Neural progenitor cell (in vitro differentiated cells): Measurements from ENCODE around the gene TRIM7. TPM values are rescaled to one million over a fixed set of nuclear protein-coding genes. Genes with fewer than 3 reads are reported as not detected.

ENCODE experiments used
- DNase-seq: peaks from one replicate; pipeline ENCODE4 v3.0.0-alpha.2; 2016; ENCODE audit warnings: low spot score
- H2AFZ ChIP-seq: fragments of 200-600 bp; sonication (generic); replicated peaks from 2 replicates; pipeline ENCODE4 v1.6.1; 2016; ENCODE audit warnings: antibody characterized with exemption
- H3F3A ChIP-seq: fragments of 200-600 bp; sonication (generic); 2 replicates; pipeline ENCODE4 v1.6.1; 2016; ENCODE audit warnings: antibody characterized with exemption, low read depth
- H3K27ac ChIP-seq: fragments of 200-600 bp; sonication (generic); 2 replicates; pipeline ENCODE4 v1.5.1; 2016; ENCODE audit warnings: mild to moderate bottlenecking
- H3K27me3 ChIP-seq: fragments of 200-600 bp; sonication (generic); 2 replicates; pipeline ENCODE4 v1.6.1; 2016; ENCODE audit warnings: mild to moderate bottlenecking, moderate library complexity
- H3K36me3 ChIP-seq: fragments of 200-600 bp; sonication (generic); 2 replicates; pipeline ENCODE4 v1.5.1; 2016
- H3K4me1 ChIP-seq: fragments of 200-600 bp; sonication (generic); 2 replicates; pipeline ENCODE4 v1.6.1; 2016; ENCODE audit warnings: mixed run types
- H3K4me2 ChIP-seq: fragments of 200-600 bp; sonication (generic); 2 replicates; pipeline ENCODE4 v1.6.1; 2016
- H3K4me3 ChIP-seq: fragments of 200-600 bp; sonication (generic); 2 replicates; pipeline ENCODE4 v1.5.1; 2016
- H3K79me2 ChIP-seq: fragments of 200-600 bp; sonication (generic); 2 replicates; pipeline ENCODE4 v1.6.1; 2016; ENCODE audit warnings: low read depth
- H3K9ac ChIP-seq: fragments of 200-600 bp; sonication (generic); 2 replicates; pipeline ENCODE4 v1.6.1; 2016
- H3K9me3 ChIP-seq: fragments of 200-600 bp; sonication (generic); 2 replicates; pipeline ENCODE4 v1.5.1; 2016; ENCODE audit warnings: low read depth
- H4K20me1 ChIP-seq: fragments of 200-600 bp; sonication (generic); 2 replicates; pipeline ENCODE4 v1.6.1; 2016; ENCODE audit warnings: low read depth
- H3K27ac Mint-ChIP-seq: 3 replicates; pipeline ENCODE4 v1.8.0; 2021; ENCODE audit warnings: mixed read lengths
- H3K27me3 Mint-ChIP-seq: 2 replicates; pipeline ENCODE4 v1.8.0; 2022; ENCODE audit warnings: low read depth, mild to moderate bottlenecking, inconsistent platforms, moderate library complexity, mixed read lengths; ENCODE audit not compliant: insufficient read depth
- H3K36me3 Mint-ChIP-seq: 3 replicates; pipeline ENCODE4 v1.8.0; 2021; ENCODE audit warnings: mixed read lengths
- H3K4me1 Mint-ChIP-seq: 3 replicates; pipeline ENCODE4 v1.8.0; 2021; ENCODE audit warnings: mixed read lengths
- H3K4me3 Mint-ChIP-seq: 3 replicates; pipeline ENCODE4 v1.8.0; 2021; ENCODE audit warnings: mild to moderate bottlenecking, moderate library complexity, mixed read lengths
- H3K9me3 Mint-ChIP-seq: 3 replicates; pipeline ENCODE4 v1.8.0; 2020; ENCODE audit warnings: mixed read lengths
- EZH2 ChIP-seq: fragments of 200-600 bp; sonication (generic); IDR thresholded peaks from 2 replicates; pipeline ENCODE4 v1.6.1; 2017; ENCODE audit warnings: antibody characterized with exemption, mild to moderate bottlenecking, moderate library complexity
- EZH2phosphoT487 ChIP-seq: fragments of 200-600 bp; sonication (generic); IDR thresholded peaks from 2 replicates; pipeline ENCODE4 v1.6.1; 2017; ENCODE audit warnings: antibody characterized with exemption
- total RNA-seq: library from RNA; depleted of rRNA; stranded (reverse); fragments of >200 nt; gene quantifications from 2 replicates; pipeline ENCODE4 v1.2.3, GENCODE V29; 2015; ENCODE audit warnings: low replicate concordance
- TF ChIP-seq, protein P1 (sequence below): fragments of 200-600 bp; sonication (generic); IDR thresholded peaks from 2 replicates; pipeline ENCODE4 v1.5.1; 2017; ENCODE audit warnings: antibody characterized with exemption, mild to moderate bottlenecking

Gene TRIM7
- total RNA-seq, 1 donor from 2014 or later = not detected

DNA sequence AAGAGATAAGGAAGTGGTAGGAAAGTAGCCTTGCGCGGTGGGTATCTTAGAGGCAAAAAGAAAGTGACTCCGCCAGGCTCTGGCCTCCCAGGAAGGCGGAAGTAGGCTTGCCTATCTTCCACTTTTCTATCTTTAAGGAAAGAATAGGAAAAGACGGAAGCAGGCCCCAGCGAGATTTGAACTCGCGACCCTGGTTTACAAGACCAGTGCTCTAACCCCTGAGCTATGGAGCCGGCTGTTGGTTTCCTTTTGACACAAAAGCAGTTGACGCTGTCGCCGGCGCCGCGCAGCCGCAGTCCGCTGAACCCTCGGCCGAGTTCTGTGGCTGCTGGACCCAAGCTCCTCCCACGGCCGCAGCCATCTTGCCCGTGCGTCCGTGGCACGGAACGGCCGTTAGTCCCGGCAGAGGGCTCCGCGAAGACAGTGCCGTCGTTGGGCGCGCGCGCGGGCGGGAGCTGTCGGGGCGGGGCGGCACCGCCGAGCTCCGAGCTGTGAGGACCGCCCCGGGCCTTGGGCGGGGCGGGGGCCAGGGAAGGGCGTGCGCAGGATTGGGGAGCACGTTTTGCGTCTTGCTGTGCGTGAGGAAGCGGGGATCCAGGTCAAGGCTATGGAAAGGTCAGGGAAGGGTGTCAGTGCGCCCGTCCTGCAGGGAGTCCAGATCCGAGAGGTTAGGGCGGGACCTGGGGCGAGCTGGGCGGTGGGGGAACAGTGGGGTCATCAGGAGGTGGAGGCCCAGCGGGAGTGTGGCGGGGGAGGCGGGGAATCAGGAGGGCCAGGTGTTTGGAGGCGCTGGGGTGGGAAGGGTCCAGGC is 13.3 kb downstream of the TRIM7 start:
- H3K27me3 Mint-ChIP-seq = peaks cover 51% of the 10 kb centered on the region
- Histone ChIP-seq H2AFZ (peak overlapping the region; percentile 78), H4K20me1 (peaks cover 25% of the 10 kb centered on the region), H3K27ac (no peak overlapping the region), H3F3A (peaks cover 16% of the 10 kb centered on the region), H3K27me3 (peaks cover 45% of the 10 kb centered on the region), H3K4me2 (peak overlapping the region; percentile 97), H3K4me3 (peak overlapping the region; percentile 88), H3K9ac (no peak overlapping the region), H3K79me2 (no peaks in the 10 kb centered on the region), H3K36me3 (no peaks in the 10 kb centered on the region), H3K9me3 (no peaks in the 10 kb centered on the region), H3K4me1 (peaks cover 2% of the 10 kb centered on the region)
- H3K9me3 Mint-ChIP-seq = peaks cover 22% of the 10 kb centered on the region
- no peak for TF ChIP-seq EZH2phosphoT487
- TF ChIP-seq, protein P1, sequence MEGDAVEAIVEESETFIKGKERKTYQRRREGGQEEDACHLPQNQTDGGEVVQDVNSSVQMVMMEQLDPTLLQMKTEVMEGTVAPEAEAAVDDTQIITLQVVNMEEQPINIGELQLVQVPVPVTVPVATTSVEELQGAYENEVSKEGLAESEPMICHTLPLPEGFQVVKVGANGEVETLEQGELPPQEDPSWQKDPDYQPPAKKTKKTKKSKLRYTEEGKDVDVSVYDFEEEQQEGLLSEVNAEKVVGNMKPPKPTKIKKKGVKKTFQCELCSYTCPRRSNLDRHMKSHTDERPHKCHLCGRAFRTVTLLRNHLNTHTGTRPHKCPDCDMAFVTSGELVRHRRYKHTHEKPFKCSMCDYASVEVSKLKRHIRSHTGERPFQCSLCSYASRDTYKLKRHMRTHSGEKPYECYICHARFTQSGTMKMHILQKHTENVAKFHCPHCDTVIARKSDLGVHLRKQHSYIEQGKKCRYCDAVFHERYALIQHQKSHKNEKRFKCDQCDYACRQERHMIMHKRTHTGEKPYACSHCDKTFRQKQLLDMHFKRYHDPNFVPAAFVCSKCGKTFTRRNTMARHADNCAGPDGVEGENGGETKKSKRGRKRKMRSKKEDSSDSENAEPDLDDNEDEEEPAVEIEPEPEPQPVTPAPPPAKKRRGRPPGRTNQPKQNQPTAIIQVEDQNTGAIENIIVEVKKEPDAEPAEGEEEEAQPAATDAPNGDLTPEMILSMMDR = no peak
- TF ChIP-seq EZH2 = no peak
- peak overlapping the region; percentile 97 for H3K27ac Mint-ChIP-seq
- peaks cover 8% of the 10 kb centered on the region for H3K36me3 Mint-ChIP-seq
- peaks cover 31% of the 10 kb centered on the region for H3K4me1 Mint-ChIP-seq
- H3K4me3 Mint-ChIP-seq = peak overlapping the region; percentile 99
- DNase-seq = peak; percentile 97

DNA sequence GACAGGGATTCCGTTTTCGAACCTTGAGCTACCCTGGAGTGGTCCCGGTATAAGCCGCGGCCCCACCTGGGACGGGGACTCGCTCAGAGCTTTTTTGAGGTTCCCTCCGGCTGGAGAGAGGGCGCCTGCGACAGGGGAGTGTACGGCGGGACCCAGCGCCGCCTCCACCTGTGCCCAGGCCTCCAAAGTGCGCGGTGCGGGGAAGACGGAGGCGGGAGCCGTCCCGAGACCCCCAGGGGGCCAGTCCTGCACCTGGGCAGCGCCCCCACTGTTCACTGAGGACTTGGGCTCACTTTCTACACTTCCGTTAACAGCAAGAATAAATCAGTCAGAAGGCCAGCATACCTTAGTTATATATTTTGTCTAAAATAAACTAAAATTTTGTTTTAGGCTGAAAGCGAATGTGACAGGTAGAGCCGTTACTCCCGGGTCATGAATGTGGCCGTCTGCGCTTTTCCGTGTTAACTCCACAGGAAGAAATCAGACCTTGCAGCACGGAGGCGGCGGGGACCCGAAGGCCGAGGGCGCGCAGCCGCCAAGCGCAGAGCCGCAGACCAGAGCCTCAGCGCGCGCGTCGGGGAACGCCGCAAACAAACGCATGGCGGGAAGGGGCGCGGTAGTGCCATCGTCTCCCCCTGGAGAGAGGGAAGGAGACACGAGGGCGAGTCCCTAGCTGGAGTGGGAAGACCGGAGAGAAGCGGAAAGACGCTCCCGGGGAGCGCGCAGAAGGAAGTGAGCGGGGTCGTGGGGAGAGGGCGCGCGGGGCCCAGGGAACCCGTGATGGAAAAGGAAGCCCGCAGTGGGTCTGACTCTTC is 14.1 kb downstream of the TRIM7 start:
- TF ChIP-seq EZH2phosphoT487 (peak; percentile 71), EZH2 (peak; percentile 91)
- TF ChIP-seq, protein P1 = peak; percentile 33
- Histone ChIP-seq H3F3A (peaks cover 16% of the 10 kb centered on the region), H3K27ac (no peak overlapping the region), H3K4me3 (peak overlapping the region; percentile 88), H3K27me3 (peaks cover 45% of the 10 kb centered on the region), H3K79me2 (no peaks in the 10 kb centered on the region), H2AFZ (peak overlapping the region; percentile 78), H3K9me3 (no peaks in the 10 kb centered on the region), H3K4me2 (peak overlapping the region; percentile 97), H4K20me1 (peaks cover 25% of the 10 kb centered on the region), H3K36me3 (no peaks in the 10 kb centered on the region), H3K9ac (no peak overlapping the region), H3K4me1 (peaks cover 2% of the 10 kb centered on the region)
- DNase-seq = peak; percentile 80
- Mint-ChIP-seq H3K36me3 (peaks cover 8% of the 10 kb centered on the region), H3K4me3 (peak overlapping the region; percentile 99), H3K9me3 (peaks cover 22% of the 10 kb centered on the region), H3K27me3 (peaks cover 49% of the 10 kb centered on the region), H3K4me1 (peaks cover 31% of the 10 kb centered on the region), H3K27ac (peak overlapping the region; percentile 97)

DNA sequence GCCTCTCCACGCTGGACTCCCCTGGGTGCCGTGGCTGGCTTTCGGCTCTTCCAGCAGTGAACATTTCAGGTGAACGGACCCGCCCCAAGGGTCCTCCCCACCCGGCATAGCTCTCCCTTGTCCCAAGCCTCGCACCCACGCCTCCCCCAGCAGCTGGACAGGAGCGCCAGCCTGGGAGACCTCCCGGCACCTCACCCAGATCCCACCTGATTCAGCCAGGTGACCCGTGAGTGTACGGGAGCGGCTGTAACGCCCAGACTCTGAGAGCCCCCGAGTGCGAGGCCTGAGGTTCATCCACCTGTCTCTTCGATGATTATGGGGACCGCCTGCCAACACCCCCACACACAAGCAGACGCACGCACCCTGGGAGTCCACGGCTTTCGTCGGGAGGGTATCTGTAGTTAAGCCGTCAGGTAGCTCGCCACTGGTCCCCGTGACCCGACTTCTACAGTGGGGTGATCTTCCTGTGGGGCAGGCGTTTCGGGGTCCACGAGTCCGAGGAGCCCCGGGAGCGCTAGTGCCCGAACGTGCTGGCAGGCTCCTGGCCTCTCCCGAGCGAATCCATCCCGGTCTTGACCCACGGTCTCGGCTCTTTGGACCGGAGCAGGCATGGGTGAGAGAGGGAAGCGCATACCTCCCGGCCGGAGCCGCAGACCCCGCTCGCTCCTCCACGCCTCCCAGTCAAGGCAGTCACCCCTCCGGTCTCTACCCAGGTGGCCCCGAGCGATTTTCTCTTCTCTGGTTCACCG is 14.9 kb downstream of the TRIM7 start:
- Histone ChIP-seq H3K4me1 (peaks cover 2% of the 10 kb centered on the region), H4K20me1 (peaks cover 25% of the 10 kb centered on the region), H3K36me3 (no peaks in the 10 kb centered on the region), H3F3A (peaks cover 16% of the 10 kb centered on the region), H3K4me3 (peak overlapping the region; percentile 88), H2AFZ (no peak overlapping the region), H3K4me2 (peak overlapping the region; percentile 97), H3K79me2 (no peaks in the 10 kb centered on the region), H3K27ac (no peak overlapping the region), H3K9me3 (no peaks in the 10 kb centered on the region), H3K27me3 (peaks cover 45% of the 10 kb centered on the region), H3K9ac (no peak overlapping the region)
- no peak overlapping the region for H3K27ac Mint-ChIP-seq
- peak overlapping the region; percentile 99 for H3K4me3 Mint-ChIP-seq
- peak; percentile 53 for DNase-seq
- peaks cover 49% of the 10 kb centered on the region for H3K27me3 Mint-ChIP-seq
- TF ChIP-seq EZH2 (peak; percentile 74), EZH2phosphoT487 (peak; percentile 84)
- TF ChIP-seq, protein P1 = no peak
- peaks cover 22% of the 10 kb centered on the region for H3K9me3 Mint-ChIP-seq
- peaks cover 8% of the 10 kb centered on the region for H3K36me3 Mint-ChIP-seq
- H3K4me1 Mint-ChIP-seq = peaks cover 31% of the 10 kb centered on the region
